HCT116 (cell line): ENCODE measurements around the gene CARD16. TPM values are rescaled to one million over a fixed set of nuclear protein-coding genes. Genes with fewer than 3 reads are reported as not detected.
"Not testable (repeated sequence)": the region's sequence is repeated elsewhere in the genome, so short reads cannot be mapped to it uniquely, and the experiment has no call there.

Experiments used
- ATAC-seq: fragments of 200-7000 bp; cut with Tn5 transposase; 2 replicates; pipeline ENCODE4 v1.9.1; 2020; ENCODE audit warnings: mild to moderate bottlenecking, moderate library complexity
- BruUV-seq: library from RNA; stranded (reverse); fragments of 400-500 nt; replicated peaks from 2 replicates; lab custom pipeline; 2021; lab: Mats Ljungman, UMichigan
- CTCF ChIA-PET: fragments of 300-600 bp; sonication (Branson Sonifier 250); formaldehyde crosslinking; loops from one replicate; lab custom pipeline; 2021; ENCODE audit warnings: antibody characterized with exemption; lab: Charles Lee
- POLR2A ChIA-PET: fragments of 300-600, 350-600 bp; sonication (Branson Sonifier 250); formaldehyde crosslinking; loops from one replicate; lab custom pipeline; 2021; ENCODE audit warnings: antibody characterized with exemption; lab: Charles Lee
- RAD21 ChIA-PET, 2 experiments: fragments of 300-600 bp; sonication (Branson Sonifier 250); formaldehyde crosslinking; loops; one replicate each; lab custom pipeline; 2023; ENCODE audit warnings: low total read pairs in 2 of 2; ENCODE audit not compliant: uncharacterized antibody in 2 of 2, unreplicated experiment in 2 of 2, low non-redundant PET in 1 of 2; lab: Charles Lee
- DNase-seq: peaks from one replicate; pipeline ENCODE4 v3.0.0-alpha.2; 2010; ENCODE audit warnings: low read depth, low spot score
- H2AFZ ChIP-seq: fragments of 200-600 bp; shearing (Covaris generic), sonication (generic); 2 replicates; pipeline ENCODE4 v1.6.1; 2017; ENCODE audit warnings: low read depth, mixed run types, mixed read lengths, antibody characterized with exemption, low read length; ENCODE audit not compliant: poor library complexity, severe bottlenecking
- H3K27ac ChIP-seq: 2 replicates; pipeline ENCODE4 v1.5.1; 2012; ENCODE audit warnings: low read depth, low read length
- H3K27me3 ChIP-seq: fragments of 200-600 bp; sonication (generic); 2 replicates; pipeline ENCODE4 v1.6.1; 2016; ENCODE audit warnings: mixed run types, low read length, mixed read lengths; ENCODE audit not compliant: insufficient read depth
- H3K36me3 ChIP-seq, 2 experiments: fragments of 200-500 bp in 1 of 2; fragments of 200-600 bp in 1 of 2; sonication (Bioruptor generic) in 1 of 2; sonication (generic) in 1 of 2; 2 replicates each; pipeline versions ENCODE4 v1.5.1 to v1.6.1; 2014 to 2016; ENCODE audit warnings: low read length in 2 of 2, inconsistent platforms in 1 of 2, mixed read lengths in 1 of 2, mixed run types in 1 of 2; ENCODE audit not compliant: insufficient read depth in 2 of 2, control insufficient read depth in 1 of 2
- H3K4me1 ChIP-seq, 2 experiments: fragments of 200-600 bp in 1 of 2; sonication (generic) in 1 of 2; 2 replicates each; pipeline versions ENCODE4 v1.5.1 to v1.6.1; 2012 to 2017; ENCODE audit warnings: low read length in 2 of 2, inconsistent platforms in 1 of 2, mild to moderate bottlenecking in 1 of 2, mixed read lengths in 1 of 2, mixed run types in 1 of 2, moderate library complexity in 1 of 2; ENCODE audit not compliant: insufficient read depth in 2 of 2, control insufficient read depth in 1 of 2
- H3K4me2 ChIP-seq: fragments of 200-600 bp; sonication (generic); 2 replicates; pipeline ENCODE4 v1.6.1; 2017; ENCODE audit warnings: mixed run types, low read length, mixed read lengths
- H3K4me3 ChIP-seq, 2 experiments: fragments of 200-600 bp in 1 of 2; sonication (generic) in 1 of 2; replicated peaks in 1 of 2; 2 replicates each; pipeline ENCODE4 v1.5.1; 2011 to 2016; ENCODE audit warnings: low read length in 2 of 2, control low read depth in 1 of 2, low read depth in 1 of 2, mild to moderate bottlenecking in 1 of 2, mixed read lengths in 1 of 2, mixed run types in 1 of 2
- H3K79me2 ChIP-seq: fragments of 200-600 bp; sonication (generic); 2 replicates; pipeline ENCODE4 v1.6.1; 2017; ENCODE audit warnings: mild to moderate bottlenecking, mixed run types, low read length, moderate library complexity, mixed read lengths; ENCODE audit not compliant: insufficient read depth
- H3K9ac ChIP-seq: fragments of 200-600 bp; sonication (generic); 2 replicates; pipeline ENCODE4 v1.6.1; 2016; ENCODE audit warnings: low read length, mixed read lengths
- H3K9me2 ChIP-seq: fragments of 200-600 bp; sonication (generic), shearing (Covaris generic); 2 replicates; pipeline ENCODE4 v1.6.1; 2017; ENCODE audit warnings: mixed run types, mild to moderate bottlenecking, moderate library complexity; ENCODE audit not compliant: insufficient read depth
- H3K9me3 ChIP-seq, 2 experiments: fragments of 200-500 bp in 1 of 2; fragments of 200-600 bp in 1 of 2; sonication (Bioruptor generic) in 1 of 2; sonication (generic) in 1 of 2; 2 replicates each; pipeline ENCODE4 v1.6.1; 2014 to 2017; ENCODE audit warnings: low read length in 2 of 2, mixed read lengths in 2 of 2, inconsistent platforms in 1 of 2, low read depth in 1 of 2, mild to moderate bottlenecking in 1 of 2, mixed run types in 1 of 2, moderate library complexity in 1 of 2; ENCODE audit not compliant: control insufficient read depth in 1 of 2, insufficient read depth in 1 of 2
- H4K20me1 ChIP-seq: fragments of 200-600 bp; sonication (generic), shearing (Covaris generic); 2 replicates; pipeline ENCODE4 v1.6.1; 2017; ENCODE audit warnings: mixed run types, mild to moderate bottlenecking, moderate library complexity; ENCODE audit not compliant: insufficient read depth
- CBX3 ChIP-seq: IDR thresholded peaks from 2 replicates; pipeline ENCODE4 v1.6.1; 2012; ENCODE audit warnings: low read depth
- ELF1 ChIP-seq: IDR thresholded peaks from 2 replicates; pipeline ENCODE4 v1.6.1; 2012; ENCODE audit warnings: low read depth, borderline replicate concordance
- RAD21 ChIP-seq: IDR thresholded peaks from 2 replicates; pipeline ENCODE4 v1.6.1; 2012; ENCODE audit warnings: low read depth, mild to moderate bottlenecking
- YY1 ChIP-seq: IDR thresholded peaks from 2 replicates; pipeline ENCODE4 v1.6.1; 2011; ENCODE audit warnings: low read length, low read depth, moderate library complexity, mild to moderate bottlenecking; ENCODE audit not compliant: insufficient replicate concordance; ENCODE audit errors: extremely low read depth
- ZNF274 ChIP-seq: fragments of 200-500 bp; sonication (Bioruptor generic); IDR thresholded peaks from 2 replicates; pipeline ENCODE4 v1.6.1; 2014; ENCODE audit warnings: mild to moderate bottlenecking, low read depth, low read length, inconsistent platforms
- intact Hi-C: fragments of 100-400 bp; cut with micrococcal nuclease; formaldehyde crosslinking; loops from 2 replicates; pipeline ENCODE4 v1.10.0; 2022
- total RNA-seq: library from RNA; stranded (reverse); gene quantifications from one replicate; pipeline ENCODE4 v1.2.1, GENCODE V29; 2021; ENCODE audit not compliant: unreplicated experiment

The CARD16 gene
- total RNA-seq, 1 experiment from 2014 or later = not detected

DNA sequence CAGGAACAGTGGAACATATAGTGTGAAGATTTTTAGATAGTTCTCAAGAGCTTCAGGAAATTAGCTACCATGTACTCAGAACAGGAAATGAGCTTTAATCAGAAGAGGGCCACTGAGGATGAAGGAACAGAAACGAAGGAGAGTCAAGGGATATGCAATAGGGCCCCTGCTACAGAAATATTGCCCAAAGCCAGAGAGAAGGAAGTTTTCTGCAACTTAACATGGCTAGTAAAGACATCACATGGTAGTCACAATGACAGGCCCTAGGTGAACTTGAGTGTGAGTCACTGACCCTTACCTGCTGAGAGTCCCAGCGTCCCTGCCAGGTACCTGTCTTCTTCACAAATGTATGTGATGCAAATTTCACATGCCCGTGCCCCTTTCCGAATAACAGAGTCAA, 25.2 kb upstream of the CARD16 start:
- H3K4me3 ChIP-seq = no peak overlapping the region
- H3K4me1 ChIP-seq = no peaks in the 10 kb centered on the region
- no peaks in the 10 kb centered on the region for H3K79me2 ChIP-seq
- no peaks in the 10 kb centered on the region for H3K27me3 ChIP-seq
- ChIA-PET POLR2A (no interaction called here), RAD21 (no interaction called here), CTCF (no interaction called here)
- DNase-seq (no peak), ATAC-seq (no peak)
- BruUV-seq = no TSS peak
- no peak overlapping the region for H2AFZ ChIP-seq
- intact Hi-C loops = no loop called here
- no peak overlapping the region for H3K27ac ChIP-seq
- no peaks in the 10 kb centered on the region for H4K20me1 ChIP-seq
- no peak overlapping the region for H3K4me2 ChIP-seq
- H3K9ac ChIP-seq = no peak overlapping the region
- TF ChIP-seq ZNF274 = no peak
- TF ChIP-seq ELF1 = no peak
- no peak for TF ChIP-seq YY1
- TF ChIP-seq RAD21 = no peak
- TF ChIP-seq CBX3 = no peak
- TF ChIP-seq, all 23 proteins: peak for 0
- Histone ChIP-seq H3K9me3 (no peaks in the 10 kb centered on the region), H3K9me2 (no peaks in the 10 kb centered on the region), H3K36me3 (no peaks in the 10 kb centered on the region)

DNA sequence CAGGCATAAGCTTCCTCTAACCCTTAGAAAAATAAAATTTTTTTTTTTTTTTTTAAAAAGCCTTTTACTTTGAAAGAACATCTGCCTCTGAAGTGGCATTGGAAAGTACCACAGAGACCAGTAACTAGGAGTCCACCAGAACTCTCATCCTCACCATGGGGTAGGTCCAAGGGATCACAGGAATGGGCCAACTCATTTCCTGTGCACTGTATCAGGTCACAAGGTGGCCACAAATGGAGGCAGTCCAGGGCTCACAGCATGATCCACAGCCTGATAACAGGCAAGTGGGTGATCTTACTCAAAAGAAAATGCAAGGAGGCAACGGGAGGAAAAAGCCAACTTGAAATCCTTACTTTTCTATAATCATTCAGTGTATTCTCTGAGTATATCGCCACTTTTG, 24.6 kb upstream of the CARD16 start:
- H3K79me2 ChIP-seq, ATAC-seq, H3K9me2 ChIP-seq, BruUV-seq, intact Hi-C loops, H3K4me2 ChIP-seq, H3K27ac ChIP-seq, H4K20me1 ChIP-seq, POLR2A ChIA-PET, DNase-seq, H3K9me3 ChIP-seq, H3K9ac ChIP-seq, H3K4me3 ChIP-seq, RAD21 ChIA-PET, H3K4me1 ChIP-seq, H3K27me3 ChIP-seq, H3K36me3 ChIP-seq, H2AFZ ChIP-seq: not testable (repeated sequence)
- CTCF ChIA-PET = interaction anchor here (0.7 kb wide), 1 partner anchor 1393 kb away, joined by 3 read pairs; no protein-coding TSS in a partner anchor

DNA sequence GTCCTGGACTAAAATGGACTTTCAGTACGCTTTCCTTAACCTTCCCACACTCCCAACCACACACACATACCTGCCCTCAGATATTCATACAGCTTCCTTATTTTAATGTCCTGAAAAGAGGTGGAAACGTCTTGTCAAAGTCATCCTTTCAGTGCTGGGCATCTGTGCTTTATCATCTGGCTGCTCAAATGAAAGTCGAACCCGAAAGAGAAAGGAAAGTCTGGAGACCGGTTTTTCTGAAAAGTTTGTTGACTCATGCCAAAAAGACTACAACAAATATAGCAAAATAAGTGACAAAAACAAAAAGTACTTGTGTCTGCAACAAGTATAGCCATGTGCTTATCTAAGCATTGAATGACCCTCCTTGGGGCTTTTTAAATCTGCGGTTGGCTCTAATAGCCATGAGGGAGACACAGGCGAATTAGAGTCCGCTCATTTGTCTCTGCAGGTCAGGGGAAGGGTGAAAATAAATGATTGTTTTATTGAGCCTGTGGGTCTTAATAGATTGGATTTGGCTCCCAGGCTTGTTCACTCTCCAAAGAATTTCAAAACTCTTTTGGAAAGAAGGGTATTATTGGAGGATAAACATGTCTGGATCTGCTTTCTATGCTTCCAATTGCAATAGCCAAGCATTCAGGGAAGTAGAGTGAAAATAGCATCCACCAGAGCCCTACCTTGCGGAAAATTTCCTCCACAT, 18.3 kb upstream of the CARD16 start:
- ATAC-seq, H3K9me3 ChIP-seq, H4K20me1 ChIP-seq, CTCF ChIA-PET, RAD21 ChIA-PET, H3K4me2 ChIP-seq, H3K9ac ChIP-seq, H3K9me2 ChIP-seq, H2AFZ ChIP-seq, POLR2A ChIA-PET, H3K27me3 ChIP-seq, BruUV-seq, DNase-seq, H3K79me2 ChIP-seq, H3K27ac ChIP-seq, H3K4me1 ChIP-seq, intact Hi-C loops, H3K4me3 ChIP-seq, H3K36me3 ChIP-seq: not testable (repeated sequence)
